Activated gamma-delta T cell (primary cell): ENCODE results near the gene GRAMD2B.

ENCODE experiments used
- DNase-seq: peaks from one replicate; lab custom pipeline; 2025; lab: John Stamatoyannopoulos, UW

Gene GRAMD2B

DNA sequence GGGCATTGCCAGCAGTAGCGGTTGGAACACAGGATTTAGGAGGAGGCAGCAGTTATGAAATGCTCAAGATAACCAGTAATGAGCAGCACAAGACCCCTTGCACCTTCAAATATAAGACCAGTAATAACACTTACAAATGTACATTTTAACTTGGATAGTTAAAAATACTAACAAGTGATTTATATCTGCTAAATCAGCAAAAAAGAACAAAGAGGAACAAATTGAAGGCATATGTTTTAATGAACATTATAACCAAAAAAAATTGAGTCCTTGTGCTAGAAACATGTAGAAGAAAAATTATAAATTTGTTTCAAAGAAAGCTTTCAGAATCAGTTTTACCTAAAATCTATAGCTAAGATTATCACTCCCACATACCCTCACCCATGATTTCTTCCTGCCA, 119.8 kb downstream of the GRAMD2B start:
- DNase-seq, result no peak

GRCh38 chr5:126543660-126544059, 120.5 kb downstream of the GRAMD2B start:
- no peak for DNase-seq
